Fibroblast of lung (primary cell): ENCODE data around the gene MYO5B.

Experiments used
- EZH2 ChIP-seq: IDR thresholded peaks from 2 replicates; pipeline ENCODE4 v1.5.1; 2012; ENCODE audit warnings: low read length, control low read depth, mild to moderate bottlenecking; ENCODE audit errors: missing control alignments
- TF ChIP-seq, protein P1 (sequence below), 2 donors: IDR thresholded peaks in 1 of 2; conservative IDR thresholded peaks in 1 of 2; 1 replicate in 1 of 2; 2 replicates in 1 of 2; pipeline ENCODE4 v1.5.1; 2011 to 2012; ENCODE audit warnings: low read length in 2 of 2, control low read depth in 1 of 2, inconsistent platforms in 1 of 2, low read depth in 1 of 2, mild to moderate bottlenecking in 1 of 2

DNA sequence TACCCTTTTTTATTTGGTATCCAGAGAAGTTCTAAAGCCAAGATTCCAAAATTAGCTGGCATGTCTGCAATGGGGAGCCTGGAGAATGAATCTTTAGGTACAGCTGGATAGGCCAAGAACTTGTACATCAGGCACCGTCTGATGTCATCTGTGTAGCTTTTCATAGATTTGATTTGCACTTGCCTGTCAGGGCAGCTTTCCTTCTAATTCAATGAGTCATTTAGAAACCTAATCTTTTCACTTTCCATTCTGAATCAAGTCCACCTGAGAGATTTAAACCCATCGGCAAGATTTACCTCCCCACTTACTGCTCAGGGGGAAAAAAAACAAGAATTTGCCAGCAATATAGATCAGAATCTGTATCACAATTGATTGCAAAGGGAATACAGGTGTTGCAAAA, 320.7 kb downstream of the MYO5B start:
- TF ChIP-seq, protein P1, sequence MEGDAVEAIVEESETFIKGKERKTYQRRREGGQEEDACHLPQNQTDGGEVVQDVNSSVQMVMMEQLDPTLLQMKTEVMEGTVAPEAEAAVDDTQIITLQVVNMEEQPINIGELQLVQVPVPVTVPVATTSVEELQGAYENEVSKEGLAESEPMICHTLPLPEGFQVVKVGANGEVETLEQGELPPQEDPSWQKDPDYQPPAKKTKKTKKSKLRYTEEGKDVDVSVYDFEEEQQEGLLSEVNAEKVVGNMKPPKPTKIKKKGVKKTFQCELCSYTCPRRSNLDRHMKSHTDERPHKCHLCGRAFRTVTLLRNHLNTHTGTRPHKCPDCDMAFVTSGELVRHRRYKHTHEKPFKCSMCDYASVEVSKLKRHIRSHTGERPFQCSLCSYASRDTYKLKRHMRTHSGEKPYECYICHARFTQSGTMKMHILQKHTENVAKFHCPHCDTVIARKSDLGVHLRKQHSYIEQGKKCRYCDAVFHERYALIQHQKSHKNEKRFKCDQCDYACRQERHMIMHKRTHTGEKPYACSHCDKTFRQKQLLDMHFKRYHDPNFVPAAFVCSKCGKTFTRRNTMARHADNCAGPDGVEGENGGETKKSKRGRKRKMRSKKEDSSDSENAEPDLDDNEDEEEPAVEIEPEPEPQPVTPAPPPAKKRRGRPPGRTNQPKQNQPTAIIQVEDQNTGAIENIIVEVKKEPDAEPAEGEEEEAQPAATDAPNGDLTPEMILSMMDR (conservative IDR thresholded peaks at IDR 0.05 in 1 of 2, IDR thresholded peaks at IDR 0.05 in 1 of 2; ENCODE audit: low read depth in 1 of 2, low read length in 2 of 2): no peak
- no peak for TF ChIP-seq EZH2
